Islet of Langerhans (tissue), 1 donor: ENCODE results near the gene MRPL44.

Experiments
- FAIRE-seq: peaks from one replicate; lab custom pipeline; 2011; peaks lifted over from hg19 to GRCh38; lab: Jason Lieb, UNC

Gene MRPL44

DNA sequence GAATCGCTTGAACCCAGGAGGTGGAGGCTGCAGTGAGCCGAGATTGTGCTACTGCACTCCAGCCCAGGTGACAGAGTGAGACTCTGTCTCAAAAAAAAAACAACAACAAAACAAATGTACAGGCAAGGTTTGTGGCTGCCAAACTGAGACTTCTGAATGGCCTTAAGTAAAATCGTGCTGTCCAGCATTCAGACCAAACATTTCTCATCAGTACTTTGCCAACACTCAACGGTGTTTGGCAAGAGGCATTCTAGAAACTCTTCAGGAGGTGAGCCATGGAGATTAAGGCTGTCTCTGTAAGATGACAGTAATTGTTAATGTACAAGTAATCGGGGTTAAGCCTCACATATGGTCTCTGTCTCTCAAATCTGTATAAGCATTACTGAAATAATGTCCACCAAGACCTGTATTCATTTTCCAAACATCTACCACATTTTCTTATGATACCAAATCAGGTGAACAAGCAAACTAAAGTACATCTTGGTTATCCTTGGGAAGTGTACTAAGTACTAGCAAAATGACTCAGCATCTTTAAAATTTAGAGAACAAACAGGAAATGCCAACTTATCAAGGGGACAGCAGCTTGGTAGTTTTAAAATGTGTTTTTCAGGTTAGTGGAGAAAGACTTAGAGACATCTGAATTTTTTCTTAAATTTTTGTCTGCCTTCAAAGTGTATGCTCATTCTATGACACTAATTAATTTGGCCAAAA lies 52.5 kb downstream of the MRPL44 start:
- FAIRE-seq: no peak

DNA sequence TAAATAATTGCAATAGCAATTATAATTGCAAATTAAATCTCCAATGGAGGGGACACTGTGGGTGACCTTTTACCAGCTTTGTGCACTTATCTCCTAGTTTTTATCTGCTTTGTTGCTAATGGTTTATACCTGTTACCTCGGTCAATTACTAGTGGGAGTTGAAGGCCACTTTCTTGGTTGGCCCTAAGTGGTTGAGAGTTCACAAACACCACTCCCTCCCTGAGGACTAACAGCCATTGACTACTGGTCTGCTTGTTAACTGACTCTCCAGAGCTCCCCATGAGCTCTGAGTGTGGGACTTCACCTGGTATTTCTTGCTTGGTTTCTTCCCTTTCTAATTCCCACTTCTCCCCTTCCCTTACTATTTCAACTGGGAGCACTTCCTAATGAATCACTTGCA lies 54.6 kb downstream of the MRPL44 start:
- no peak for FAIRE-seq

DNA sequence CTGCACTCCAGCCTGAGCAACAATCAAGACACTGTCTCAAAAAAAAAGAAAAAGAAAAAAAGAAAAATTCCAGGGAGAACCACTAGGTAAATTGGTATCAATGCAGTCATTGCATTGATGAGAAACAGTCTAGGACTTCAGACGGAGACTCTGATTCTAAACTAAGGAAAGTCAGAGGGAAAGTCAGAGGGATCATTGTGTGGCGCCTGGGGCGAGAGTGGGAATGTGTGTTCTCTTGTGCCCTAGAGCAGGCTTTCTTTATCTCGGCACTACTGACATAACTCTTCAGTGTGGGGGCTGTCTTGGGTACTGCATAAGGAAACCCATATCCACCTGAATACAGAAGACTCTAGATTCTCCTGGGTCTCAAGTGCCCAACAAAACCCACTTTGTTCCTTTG lies 57.1 kb downstream of the MRPL44 start:
- FAIRE-seq: no peak

DNA sequence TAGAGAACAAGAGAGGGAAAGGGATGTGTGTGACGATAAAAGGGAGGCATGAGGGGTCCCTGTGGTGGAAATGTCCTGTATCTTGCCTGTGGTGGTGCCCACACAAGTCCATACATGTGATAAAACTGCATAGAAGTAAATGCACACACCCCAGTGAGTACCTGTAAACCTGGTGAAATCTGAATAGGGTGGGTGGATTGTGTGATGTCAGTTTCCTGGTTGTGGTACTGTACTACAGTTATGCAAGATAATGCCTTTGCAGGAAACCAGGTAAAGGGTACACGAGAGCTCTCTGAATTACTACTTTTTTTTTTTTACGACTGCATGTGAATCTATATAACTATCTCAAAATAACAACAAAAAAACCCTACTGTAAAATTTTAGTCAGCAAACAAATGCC lies 59.7 kb downstream of the MRPL44 start:
- FAIRE-seq: no peak
